ENCODE data around the gene NUP205.
"Not testable (repeated sequence)": the region's sequence is repeated elsewhere in the genome, so short reads cannot be mapped to it uniquely, and the experiment has no call there.

Gene NUP205

DNA sequence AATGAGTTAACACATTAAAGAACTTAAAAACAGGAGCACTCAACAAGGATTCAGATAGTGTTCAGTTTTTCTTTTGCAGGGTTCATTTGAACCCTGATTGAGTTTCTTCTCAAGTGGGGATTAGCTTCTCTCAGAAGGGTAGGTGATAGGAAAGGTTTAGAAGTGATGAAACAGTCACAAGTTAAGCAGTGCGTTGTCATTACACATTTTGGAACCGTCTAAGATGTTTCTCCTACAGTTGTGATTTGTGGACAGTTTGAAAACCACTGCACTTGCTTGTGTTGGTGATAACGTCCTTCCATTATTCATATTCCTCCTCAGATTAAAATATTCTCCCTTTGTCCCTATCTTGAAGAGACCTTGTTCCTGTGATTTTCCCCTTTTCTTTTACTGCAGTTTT is 107.3 kb downstream of the NUP205 start:
- H3K4me3 ChIP-seq (replicated peaks; ENCODE audit: low read depth, low read length), result no peak overlapping the region
- no peaks in the 10 kb centered on the region for H3K27me3 ChIP-seq (replicated peaks; ENCODE audit: control insufficient read depth, insufficient read depth, low read length)
- no peaks in the 10 kb centered on the region for H3K36me3 ChIP-seq (ENCODE audit: control insufficient read depth, insufficient read depth, low read length)
- TF ChIP-seq, protein P1, sequence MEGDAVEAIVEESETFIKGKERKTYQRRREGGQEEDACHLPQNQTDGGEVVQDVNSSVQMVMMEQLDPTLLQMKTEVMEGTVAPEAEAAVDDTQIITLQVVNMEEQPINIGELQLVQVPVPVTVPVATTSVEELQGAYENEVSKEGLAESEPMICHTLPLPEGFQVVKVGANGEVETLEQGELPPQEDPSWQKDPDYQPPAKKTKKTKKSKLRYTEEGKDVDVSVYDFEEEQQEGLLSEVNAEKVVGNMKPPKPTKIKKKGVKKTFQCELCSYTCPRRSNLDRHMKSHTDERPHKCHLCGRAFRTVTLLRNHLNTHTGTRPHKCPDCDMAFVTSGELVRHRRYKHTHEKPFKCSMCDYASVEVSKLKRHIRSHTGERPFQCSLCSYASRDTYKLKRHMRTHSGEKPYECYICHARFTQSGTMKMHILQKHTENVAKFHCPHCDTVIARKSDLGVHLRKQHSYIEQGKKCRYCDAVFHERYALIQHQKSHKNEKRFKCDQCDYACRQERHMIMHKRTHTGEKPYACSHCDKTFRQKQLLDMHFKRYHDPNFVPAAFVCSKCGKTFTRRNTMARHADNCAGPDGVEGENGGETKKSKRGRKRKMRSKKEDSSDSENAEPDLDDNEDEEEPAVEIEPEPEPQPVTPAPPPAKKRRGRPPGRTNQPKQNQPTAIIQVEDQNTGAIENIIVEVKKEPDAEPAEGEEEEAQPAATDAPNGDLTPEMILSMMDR (IDR thresholded peaks at IDR 0.05; ENCODE audit: insufficient read depth, low read length, poor library complexity, severe bottlenecking), result no peak
- DNase-seq (ENCODE audit: extremely low read depth, insufficient read length), result no peak

DNA sequence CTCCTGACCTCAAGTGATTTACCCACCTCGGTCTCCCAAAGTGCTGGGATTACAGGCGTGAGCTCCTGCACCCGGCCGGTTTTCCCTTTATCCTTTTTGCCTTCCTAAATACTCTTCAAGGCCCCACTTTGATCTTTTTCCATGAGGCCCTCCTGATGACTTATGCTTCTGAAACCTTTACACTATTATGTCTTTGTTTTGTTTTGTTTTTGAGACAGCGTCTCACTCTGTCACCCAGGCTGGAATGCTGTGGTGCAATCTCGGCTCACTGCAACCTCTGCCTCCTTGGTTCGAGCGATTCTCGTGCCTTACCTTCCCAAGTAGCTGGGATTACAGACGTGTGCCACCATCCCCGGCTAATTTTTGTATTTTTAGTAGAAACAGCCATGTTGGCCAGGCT is 108.4 kb downstream of the NUP205 start:
- DNase-seq (ENCODE audit: extremely low read depth, insufficient read length), result no peak
- H3K4me3 ChIP-seq (replicated peaks; ENCODE audit: low read depth, low read length), result no peak overlapping the region
- TF ChIP-seq, protein P1 (IDR thresholded peaks at IDR 0.05; ENCODE audit: insufficient read depth, low read length, poor library complexity, severe bottlenecking), result no peak
- no peaks in the 10 kb centered on the region for H3K36me3 ChIP-seq (ENCODE audit: control insufficient read depth, insufficient read depth, low read length)
- no peaks in the 10 kb centered on the region for H3K27me3 ChIP-seq (replicated peaks; ENCODE audit: control insufficient read depth, insufficient read depth, low read length)

DNA sequence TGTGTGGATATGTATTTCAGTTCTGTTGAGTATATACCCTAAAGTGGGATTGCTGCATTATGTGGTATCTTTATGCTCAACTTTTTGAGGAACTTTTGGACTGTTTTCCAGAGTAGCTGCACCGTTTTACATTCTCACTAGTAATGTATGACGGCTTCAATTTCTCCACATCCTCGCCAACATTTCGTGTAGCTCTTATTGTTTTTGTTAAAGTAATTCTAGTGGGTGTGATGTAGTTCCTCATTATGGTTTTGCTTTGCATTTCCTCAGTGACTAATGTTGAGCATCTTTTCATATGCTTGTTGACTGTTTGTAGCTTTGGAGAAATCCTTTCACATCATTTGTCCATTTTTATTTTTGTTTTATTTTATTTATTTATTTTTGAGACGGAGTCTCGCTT is 109.1 kb downstream of the NUP205 start:
- no peaks in the 10 kb centered on the region for H3K36me3 ChIP-seq (ENCODE audit: control insufficient read depth, insufficient read depth, low read length)
- TF ChIP-seq, protein P1 (IDR thresholded peaks at IDR 0.05; ENCODE audit: insufficient read depth, low read length, poor library complexity, severe bottlenecking), result no peak
- no peaks in the 10 kb centered on the region for H3K27me3 ChIP-seq (replicated peaks; ENCODE audit: control insufficient read depth, insufficient read depth, low read length)
- H3K4me3 ChIP-seq (replicated peaks; ENCODE audit: low read depth, low read length), result no peak overlapping the region
- DNase-seq (ENCODE audit: extremely low read depth, insufficient read length), result no peak

DNA sequence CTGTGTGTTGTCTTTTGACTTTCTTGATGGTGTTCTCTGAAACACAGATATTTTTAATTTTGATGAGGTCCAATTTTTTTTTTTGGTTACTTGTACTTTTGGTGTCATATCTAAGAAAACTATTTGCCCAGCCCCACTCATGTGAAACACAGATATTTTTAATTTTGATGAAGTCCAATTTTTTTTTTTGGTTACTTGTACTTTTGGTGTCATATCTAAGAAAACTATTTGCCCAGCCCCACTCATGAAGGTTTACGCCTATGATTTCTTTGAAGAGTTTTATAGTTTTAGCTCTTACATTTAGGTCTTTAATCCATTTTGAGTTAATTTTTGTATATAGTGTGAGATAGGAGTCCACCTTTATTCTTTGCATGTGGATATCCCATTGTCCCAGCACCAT is 109.9 kb downstream of the NUP205 start:
- H3K27me3 ChIP-seq (replicated peaks; ENCODE audit: control insufficient read depth, insufficient read depth, low read length); H3K36me3 ChIP-seq (ENCODE audit: control insufficient read depth, insufficient read depth, low read length); H3K4me3 ChIP-seq (replicated peaks; ENCODE audit: low read depth, low read length); DNase-seq (ENCODE audit: extremely low read depth, insufficient read length): not testable (repeated sequence)

DNA sequence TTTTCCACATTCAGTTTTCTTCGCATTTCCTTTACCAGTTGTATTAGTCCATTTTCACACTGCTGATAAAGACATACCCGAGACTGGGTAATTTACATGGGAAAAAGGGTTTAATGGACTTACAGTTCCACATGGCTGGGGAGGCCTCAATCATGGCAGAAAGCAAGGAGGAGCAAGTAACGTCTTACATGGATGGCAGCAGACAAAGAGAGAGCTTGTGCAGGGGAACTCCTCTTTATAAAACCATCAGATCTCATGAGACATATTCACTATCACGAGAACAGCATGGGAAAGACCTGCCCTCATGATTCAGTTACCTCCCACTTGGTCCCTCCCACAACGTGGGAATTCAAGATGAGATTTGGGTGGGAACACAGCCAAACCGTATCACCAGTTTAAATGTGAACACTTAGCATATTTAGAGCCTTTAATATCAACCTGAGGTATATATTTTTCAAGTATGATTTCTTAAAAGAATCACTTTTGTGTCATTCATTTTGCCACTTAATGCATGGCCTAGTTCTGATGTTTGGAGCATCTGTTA is 111.2 kb downstream of the NUP205 start:
- not testable (repeated sequence) for H3K4me3 ChIP-seq (replicated peaks; ENCODE audit: low read depth, low read length); H3K27me3 ChIP-seq (replicated peaks; ENCODE audit: control insufficient read depth, insufficient read depth, low read length); DNase-seq (ENCODE audit: extremely low read depth, insufficient read length); H3K36me3 ChIP-seq (ENCODE audit: control insufficient read depth, insufficient read depth, low read length)

DNA sequence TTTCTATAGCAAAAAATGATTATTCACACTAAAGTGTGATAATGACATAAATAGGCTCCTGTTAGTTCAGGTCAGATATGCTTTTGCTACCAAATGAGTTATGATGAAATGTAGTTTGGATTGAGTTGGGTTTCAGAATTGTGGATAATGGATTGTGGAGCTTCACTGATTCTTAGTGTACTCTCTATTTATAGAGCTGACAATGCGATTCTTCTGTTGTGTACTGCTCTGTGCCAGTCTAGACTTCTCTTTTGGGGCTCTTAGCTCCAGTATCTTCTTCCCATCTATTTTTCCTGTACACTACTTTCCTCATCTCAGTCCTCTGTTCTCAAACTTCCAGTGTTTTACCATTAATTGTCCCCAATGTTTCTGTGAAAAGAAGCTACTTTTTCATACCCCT is 112.1 kb downstream of the NUP205 start:
- Histone ChIP-seq H3K4me3 (replicated peaks; ENCODE audit: low read depth, low read length) (no peak overlapping the region), H3K36me3 (ENCODE audit: control insufficient read depth, insufficient read depth, low read length) (no peaks in the 10 kb centered on the region), H3K27me3 (replicated peaks; ENCODE audit: control insufficient read depth, insufficient read depth, low read length) (no peaks in the 10 kb centered on the region)
- TF ChIP-seq, protein P1 (IDR thresholded peaks at IDR 0.05; ENCODE audit: insufficient read depth, low read length, poor library complexity, severe bottlenecking), result no peak
- DNase-seq (ENCODE audit: extremely low read depth, insufficient read length), result no peak

DNA sequence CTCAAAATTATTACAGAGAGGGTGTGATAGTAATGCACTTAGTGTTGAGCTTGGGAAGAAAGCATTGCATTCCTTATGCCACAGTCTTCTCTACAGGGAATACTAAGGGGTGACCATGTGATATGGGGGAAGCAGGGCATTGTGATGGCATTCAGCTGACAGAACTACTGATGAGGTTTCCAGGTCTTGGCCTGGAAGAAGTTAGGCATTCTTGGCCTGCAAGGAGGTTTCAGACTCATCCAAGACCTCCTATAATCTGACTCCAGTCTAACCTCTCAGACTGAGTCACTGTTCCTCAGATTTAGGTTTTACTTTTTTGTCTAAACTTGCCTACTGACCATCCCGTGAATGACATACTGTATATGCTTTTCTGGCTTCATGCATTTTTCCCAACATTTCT is 112.5 kb downstream of the NUP205 start:
- Histone ChIP-seq H3K36me3 (ENCODE audit: control insufficient read depth, insufficient read depth, low read length) (no peaks in the 10 kb centered on the region), H3K4me3 (replicated peaks; ENCODE audit: low read depth, low read length) (no peak overlapping the region), H3K27me3 (replicated peaks; ENCODE audit: control insufficient read depth, insufficient read depth, low read length) (no peaks in the 10 kb centered on the region)
- TF ChIP-seq, protein P1 (IDR thresholded peaks at IDR 0.05; ENCODE audit: insufficient read depth, low read length, poor library complexity, severe bottlenecking), result no peak
- no peak for DNase-seq (ENCODE audit: extremely low read depth, insufficient read length)

All from GM06990 (cell line).